Right ventricle myocardium inferior (tissue), 1 donor: ENCODE results near the gene YTHDC2. TPM values are rescaled to one million over a fixed set of nuclear protein-coding genes. Genes with fewer than 3 reads are reported as not detected.

Experiments used
- ATAC-seq: fragments of 200-7000 bp; cut with Tn5 transposase; one replicate; pipeline ENCODE4 v1.9.1; 2020; ENCODE audit warnings: mild to moderate bottlenecking, moderate library complexity
- DNase-seq: peaks from one replicate; pipeline ENCODE4 v3.0.0; 2021; ENCODE audit errors: missing footprints
- intact Hi-C: fragments of 100-400 bp; cut with DNase I; formaldehyde crosslinking; loops from one replicate; pipeline ENCODE4 v1.11.0; 2022
- long read RNA-seq: library from polyadenylated mRNA; unstranded; transcript quantifications from one replicate; pipeline ENCODE4 v2.0.0, GENCODE V29; 2021
- total RNA-seq: library from RNA; stranded (reverse); fragmentation: NEBNext Ultra II Directional; extraction: Animal tissue kit (Norgen Biotek cat#: 25700); gene quantifications from one replicate; pipeline ENCODE4 v1.2.1, GENCODE V29; 2021
- donor health status: DM: no; HTN: yes; CAD: no; lungs with severe emphysema.

YTHDC2 gene
- 12.6 TPM for total RNA-seq
- long read RNA-seq, full-length matches to known transcripts: 5 of 6 reads
- long read RNA-seq, partial matches to known transcripts: 1 of 6 reads
- long read RNA-seq, other reads (novel, unspliced or antisense): 0 of 6 reads

DNA sequence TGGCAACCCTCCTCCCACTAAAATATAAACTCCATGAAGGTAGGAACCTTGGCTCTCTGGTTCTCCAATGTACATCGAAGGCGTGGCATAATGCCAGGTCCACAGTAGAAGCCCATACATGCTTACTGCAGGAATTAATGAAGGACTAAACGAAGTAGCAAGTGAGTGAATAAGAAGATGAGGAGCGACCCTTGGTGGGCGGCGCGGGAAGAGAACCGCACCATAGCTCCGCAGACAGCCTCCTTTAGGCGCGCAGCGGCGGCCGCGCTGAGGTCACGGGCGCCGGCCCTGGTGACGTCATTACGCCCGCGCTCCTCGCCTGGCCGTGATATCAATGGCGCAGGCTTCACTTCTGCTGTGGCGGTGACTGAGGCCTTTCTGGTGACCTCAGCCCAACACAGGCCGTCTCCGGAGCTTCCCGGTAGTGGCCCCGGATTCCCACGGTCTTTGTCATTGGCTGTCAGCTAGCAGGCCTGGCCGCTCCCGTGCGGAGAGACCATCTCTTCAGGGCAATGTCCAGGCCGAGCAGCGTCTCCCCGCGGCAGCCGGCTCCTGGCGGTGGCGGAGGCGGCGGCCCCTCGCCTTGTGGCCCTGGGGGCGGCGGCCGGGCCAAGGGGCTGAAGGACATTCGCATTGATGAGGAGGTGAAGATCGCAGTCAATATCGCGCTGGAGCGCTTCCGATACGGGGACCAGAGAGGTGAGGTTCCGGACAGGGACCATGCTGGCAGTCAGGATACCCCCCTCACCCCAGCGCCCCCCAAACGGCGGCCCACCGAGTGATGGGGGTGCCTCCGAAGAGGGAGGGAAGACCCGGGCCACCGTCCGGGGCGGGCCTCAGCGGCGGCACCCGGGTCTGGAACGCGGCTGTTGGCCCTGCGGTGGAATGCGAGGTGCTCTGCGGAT, at the start of gene YTHDC2:
YTHDC2 (plus strand) TSS at position 311 of the 905 bp plus-strand sequence; CDS start at position 513, 202 bp downstream.
- intact Hi-C loops: loop anchor here (2.0 to 5.0 kb wide), 2 partner anchors 177 to 516 kb away; no protein-coding TSS in a partner anchor
- ATAC-seq: peak; percentile 98
- peak; percentile 94 for DNase-seq

DNA sequence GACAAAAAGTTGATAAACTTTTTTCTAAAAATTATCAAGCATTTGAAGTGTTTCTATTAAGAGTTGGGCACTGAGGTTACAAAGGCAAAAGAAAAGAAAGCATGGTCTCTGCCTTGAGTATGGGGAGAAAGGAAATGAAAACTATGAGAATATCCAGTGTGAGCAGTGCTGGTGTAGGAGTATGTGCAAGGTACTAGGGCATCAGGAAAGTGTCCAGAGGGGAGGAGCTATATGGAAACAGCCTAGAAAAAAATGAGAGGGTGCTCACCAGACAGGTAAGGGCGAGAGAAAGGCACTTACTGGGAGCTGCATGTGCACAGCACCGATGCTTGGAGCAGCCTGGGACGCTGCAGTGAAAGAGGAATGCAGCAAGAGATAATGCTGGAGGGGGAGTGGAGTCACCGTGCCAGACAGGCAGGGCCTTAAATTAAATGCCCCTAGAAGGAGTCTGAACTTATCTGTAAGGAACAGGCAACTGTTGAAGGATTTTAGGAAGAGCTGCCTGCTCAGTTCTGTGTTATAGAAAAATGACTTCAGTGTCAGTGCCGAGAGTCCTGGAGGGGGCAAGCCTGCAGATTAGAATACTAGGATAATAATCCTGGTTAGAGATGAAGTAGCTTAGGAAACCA, 39.3 kb upstream of the YTHDC2 start:
- intact Hi-C loops: no loop called here
- DNase-seq (no peak), ATAC-seq (peak; percentile 20)

DNA sequence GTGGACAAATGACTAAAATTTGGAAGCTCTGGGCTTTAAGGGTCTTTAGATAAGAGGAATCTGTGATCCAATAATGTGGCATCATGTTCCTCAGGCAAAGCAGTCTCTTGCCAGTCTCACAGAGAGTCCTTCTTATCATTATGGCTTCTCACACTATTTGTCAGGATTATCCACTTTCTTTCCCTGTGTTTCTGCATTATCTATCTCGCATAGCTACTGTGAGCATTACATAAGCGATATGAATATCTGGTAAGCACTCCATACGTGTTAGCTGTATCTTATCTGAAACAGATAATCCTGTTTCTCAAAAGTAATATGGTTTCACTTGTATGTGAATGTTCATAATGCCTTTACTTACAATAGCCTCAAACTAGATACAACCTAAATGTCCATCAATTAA, 34.8 kb upstream of the YTHDC2 start:
- ATAC-seq (no peak), DNase-seq (no peak)
- intact Hi-C loops: no loop called here

DNA sequence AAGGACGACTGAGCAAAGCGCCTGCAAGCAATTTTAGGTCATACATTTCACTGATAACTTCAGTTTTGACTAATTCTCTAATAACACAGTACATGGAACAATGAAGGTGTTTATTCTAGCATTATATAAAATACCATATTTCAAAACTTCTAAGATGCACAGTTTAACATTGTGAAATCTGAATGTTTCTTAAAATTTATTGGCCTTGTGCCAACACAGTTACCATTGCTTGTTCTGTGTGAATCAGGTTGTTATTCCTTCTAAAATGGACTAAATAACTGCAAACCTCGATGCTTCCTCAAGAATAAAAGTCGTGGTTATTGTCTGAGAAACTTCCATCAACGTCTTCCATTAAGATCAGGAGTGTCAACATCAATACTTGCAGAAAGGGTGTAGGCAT, 33.3 kb upstream of the YTHDC2 start:
- intact Hi-C loops: no loop called here
- DNase-seq: no peak
- ATAC-seq: no peak

DNA sequence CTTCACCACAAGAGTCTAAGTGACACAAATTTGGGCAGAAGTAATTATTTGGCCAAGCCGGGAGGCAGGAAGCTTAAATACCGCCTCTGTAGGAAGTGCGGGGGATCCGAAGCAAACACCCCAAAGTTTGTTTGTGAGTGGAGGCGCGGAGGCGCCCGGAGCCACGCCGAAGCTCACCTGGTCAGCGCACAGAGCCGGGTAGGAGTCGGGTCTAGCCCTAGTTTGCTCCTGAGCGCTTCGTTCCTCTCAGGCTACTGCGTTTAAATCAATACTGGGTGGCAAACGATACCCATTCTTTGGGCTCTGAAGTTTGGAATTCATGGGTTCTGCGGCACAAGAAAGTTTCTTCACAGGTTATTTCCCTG, 26.1 kb upstream of the YTHDC2 start:
- intact Hi-C loops: no loop called here
- DNase-seq (no peak), ATAC-seq (peak; percentile 17)

DNA sequence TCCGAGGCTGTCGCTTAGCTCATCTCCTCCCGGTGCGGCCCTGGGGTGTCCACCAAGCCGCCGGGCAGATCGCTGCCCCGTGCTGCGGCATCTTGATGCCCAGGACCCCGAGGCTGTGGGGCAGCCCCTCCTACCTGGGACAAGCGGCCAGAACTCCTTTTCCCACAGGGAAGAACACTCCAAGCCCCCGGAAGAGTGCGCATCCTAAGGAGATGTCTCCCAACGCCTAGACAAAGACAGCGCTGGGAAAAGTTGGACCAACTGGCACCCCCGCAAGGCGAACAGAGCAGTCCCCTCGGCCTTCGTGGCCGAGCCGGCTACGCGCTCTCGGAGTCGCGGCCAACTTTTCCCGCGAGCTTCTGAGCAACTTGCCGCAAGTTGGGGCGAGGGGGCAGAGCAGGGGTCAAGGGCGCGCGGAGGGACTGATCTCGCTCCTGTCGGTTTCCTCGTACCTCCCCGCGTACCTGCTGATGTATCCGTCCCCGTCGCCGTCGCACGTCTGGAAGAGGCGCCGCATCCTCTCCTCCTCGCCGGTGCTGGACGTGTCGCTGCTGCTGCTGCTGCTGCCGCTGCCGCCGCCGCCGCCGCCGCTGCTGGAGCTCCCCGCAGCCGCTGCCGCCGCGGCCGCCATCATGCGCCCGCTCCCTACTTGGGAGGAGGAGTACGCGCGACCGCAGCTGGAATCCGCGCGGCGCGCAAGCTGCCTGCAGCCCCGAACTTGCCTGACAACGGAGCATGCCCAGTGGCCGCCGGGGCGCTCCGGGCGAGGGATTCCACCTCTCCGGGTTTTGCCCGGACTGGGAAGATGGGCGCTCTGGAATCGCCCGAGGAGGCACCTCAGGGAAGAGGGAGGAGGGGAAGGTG, 25.5 kb upstream of the YTHDC2 start, which contains the start of gene MCC:
MCC (minus strand) TSS at position 673 of the 864 bp plus-strand sequence.
- ATAC-seq (peak; percentile 88), DNase-seq (peak; percentile 81)
- intact Hi-C loops: no loop called here

DNA sequence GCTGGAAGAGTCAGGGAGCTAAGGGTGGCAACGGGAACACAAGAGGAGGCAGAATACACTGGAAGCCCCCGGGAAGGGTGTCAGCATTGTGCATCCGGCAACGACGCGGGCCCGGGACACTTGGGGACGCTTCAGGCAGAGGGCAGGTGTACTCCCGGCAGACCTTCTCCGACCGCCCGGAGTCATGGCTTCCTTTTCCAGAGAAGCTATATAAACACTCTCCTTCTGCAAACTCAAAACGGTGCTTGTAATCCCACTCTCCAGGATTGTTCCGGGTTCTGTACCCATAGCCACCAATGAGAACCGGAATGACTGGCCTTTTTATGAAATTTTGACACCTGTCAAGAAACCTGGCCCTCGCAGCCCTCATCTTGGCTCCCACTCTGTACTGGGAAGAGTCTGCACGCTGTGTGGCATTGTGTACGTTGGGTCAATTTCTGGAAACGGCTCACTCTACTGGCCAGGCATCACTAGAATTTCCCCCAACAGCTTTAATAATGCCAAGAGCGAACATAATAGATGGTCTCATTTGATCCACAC, 24.8 kb upstream of the YTHDC2 start:
- intact Hi-C loops: no loop called here
- ATAC-seq (peak; percentile 23), DNase-seq (no peak)

DNA sequence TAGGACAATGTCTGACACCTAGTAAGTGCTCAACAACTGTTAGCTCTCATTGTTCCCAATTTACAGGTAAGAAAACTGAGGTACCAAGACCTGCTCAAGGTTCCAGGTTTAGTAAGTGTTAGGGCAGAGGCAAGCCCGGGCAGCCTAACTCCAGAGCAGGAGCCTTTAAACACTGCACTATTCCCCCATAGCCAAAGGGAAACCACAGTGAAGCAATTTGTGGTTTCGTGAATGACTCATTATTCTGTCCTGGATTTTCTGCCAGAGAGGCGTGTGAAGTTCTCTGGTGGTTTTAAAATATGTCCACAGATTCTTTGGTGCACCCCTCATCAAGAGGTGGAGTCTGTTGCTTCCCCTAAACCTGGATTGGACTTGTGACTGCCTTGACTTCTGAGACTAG, 24.2 kb upstream of the YTHDC2 start:
- intact Hi-C loops: no loop called here

DNA sequence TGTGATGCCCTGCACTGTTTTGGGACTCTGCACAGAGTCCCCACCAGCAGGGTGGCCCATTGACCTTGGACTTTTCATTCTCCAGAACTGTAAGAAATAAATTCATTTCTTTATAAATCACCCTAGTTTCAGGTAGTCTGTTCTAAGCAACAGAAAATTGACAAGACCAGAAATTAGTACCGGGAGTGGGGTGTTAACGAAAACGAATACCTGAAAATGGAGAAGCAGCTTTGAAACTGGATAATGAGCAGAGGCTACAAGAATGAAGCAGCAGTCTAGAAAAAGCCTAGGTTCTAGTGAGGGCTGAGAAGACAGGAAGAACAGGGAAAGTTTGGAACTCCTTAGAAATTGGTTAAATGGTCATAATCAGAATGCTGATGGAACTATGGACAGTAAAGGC, 23.2 kb upstream of the YTHDC2 start:
- intact Hi-C loops: no loop called here
- DNase-seq (no peak), ATAC-seq (no peak)

More for the DNA sequence above, 24.2 kb upstream of the YTHDC2 start:
- peak; percentile 54 for ATAC-seq
- DNase-seq: no peak

DNA sequence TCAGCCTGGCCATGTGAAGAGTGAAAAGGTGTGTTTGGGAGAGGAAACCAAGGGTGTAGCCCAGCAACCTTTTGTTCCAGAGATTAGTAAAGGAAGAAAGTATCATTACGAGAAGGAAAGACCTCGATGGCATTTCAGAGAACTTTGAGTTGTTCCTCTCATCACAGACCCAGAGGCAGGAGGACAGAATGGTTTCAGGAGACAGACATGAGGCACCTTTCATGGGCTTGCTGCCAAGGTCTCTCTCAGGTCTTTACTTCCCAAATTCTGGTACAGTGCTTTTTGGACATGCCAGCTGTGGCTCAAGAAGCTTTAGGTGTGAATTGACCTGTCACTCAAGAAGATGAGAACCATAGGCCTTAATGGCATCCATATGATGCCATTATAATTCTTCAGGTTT, 22.5 kb upstream of the YTHDC2 start:
- ATAC-seq (no peak), DNase-seq (no peak)
- intact Hi-C loops: no loop called here

DNA sequence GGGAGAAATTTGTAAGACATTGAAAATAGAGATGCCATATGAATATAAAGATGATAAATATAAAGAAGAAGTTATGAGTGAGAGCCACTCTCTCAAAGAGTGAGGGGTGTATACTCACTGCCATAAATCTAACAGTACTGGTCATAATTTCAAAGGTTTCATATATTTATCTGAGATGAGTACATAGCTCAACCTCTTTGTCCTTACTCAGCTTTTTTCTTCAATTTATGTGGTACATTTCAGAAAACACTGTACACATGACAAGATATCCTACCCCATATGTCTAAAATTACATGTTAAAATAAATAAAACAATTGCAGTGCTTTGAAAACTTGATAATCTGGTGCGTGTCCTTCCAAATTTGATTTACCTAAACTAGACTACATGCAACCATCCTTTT, 20.0 kb upstream of the YTHDC2 start:
- DNase-seq (no peak), ATAC-seq (no peak)
- intact Hi-C loops: no loop called here

DNA sequence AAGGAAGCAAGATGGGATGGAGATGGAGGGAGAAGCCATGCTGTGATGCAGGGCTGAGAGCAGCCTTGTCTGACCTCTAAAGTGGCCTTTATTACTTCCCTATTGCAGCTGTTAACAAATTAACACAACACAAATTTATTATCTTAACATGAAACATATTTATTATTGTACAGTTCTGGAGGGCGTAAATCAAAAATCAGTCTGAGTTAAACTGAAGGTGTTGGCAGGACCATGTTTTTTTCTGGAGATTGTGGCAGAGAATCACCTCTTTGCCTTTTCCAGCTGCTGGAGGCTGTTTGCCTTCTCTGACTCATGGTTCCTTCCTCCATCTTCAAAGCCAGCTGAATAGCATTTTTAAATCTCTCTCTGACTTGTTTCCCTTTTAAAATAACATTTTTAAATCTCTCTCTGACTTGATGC, 18.1 kb upstream of the YTHDC2 start:
- DNase-seq: no peak
- intact Hi-C loops: no loop called here
- no peak for ATAC-seq

DNA sequence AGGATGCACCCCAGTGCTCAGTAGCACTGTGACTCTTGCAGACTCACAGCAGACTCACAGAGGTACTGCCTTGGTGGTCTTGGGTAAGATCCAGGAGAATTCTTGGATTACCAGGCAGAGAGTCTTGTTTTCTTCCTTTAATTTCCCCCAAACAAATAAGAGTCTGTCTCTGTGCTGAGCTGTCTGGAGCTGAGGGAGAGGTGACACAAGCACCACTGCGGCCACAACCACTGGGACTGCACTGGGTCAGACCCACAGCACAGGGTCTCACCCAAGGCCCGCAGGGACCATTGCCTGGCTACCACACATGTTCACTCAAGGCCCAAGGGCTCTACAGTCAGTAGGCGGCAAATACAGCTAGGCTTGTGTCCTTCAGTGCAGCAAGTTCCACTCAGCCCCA, 11.4 kb upstream of the YTHDC2 start:
- intact Hi-C loops: no loop called here
- DNase-seq: no peak
- no peak for ATAC-seq

DNA sequence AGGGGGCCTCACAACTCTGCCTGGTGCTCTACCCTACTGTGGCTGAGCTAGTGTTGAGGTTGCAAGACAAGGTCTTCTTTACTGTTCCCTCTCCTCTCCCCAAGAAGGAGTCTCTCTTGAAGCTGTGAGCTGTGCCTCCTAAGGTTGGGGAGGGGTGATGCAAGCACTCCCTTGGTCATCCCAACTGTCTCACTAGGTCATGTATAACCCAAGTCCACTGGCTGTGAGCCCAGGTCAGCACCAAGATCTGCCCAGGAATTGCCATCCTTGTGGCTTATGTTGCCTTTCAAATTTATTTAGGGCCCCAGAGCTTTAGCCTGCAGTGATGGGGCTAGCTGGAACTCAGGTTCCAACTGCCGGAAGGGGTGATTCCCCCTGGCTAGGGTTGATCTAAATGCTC, 10.3 kb upstream of the YTHDC2 start:
- no peak for ATAC-seq
- intact Hi-C loops: no loop called here

DNA sequence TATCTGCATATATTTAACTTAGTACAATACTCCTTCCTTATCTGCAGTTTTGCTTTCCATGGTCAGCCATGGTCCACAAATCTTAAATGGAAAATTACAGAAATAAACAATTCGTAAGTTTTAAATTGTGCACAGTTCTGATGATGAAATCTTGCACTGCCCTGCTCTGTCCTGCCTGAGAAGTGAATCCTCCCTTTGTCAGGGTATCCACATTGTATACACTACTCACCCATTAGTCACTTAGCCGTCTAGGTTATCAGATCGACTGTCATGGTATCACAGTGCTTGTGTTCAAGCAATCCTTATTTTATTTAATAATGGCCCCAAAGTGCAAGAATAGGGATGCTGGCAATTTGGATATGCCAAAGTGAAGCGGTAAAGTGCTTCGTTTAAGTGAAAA, 8.3 kb upstream of the YTHDC2 start:
- no peak for DNase-seq
- intact Hi-C loops: no loop called here
- no peak for ATAC-seq

More for the DNA sequence above, 10.3 kb upstream of the YTHDC2 start:
- DNase-seq: no peak

DNA sequence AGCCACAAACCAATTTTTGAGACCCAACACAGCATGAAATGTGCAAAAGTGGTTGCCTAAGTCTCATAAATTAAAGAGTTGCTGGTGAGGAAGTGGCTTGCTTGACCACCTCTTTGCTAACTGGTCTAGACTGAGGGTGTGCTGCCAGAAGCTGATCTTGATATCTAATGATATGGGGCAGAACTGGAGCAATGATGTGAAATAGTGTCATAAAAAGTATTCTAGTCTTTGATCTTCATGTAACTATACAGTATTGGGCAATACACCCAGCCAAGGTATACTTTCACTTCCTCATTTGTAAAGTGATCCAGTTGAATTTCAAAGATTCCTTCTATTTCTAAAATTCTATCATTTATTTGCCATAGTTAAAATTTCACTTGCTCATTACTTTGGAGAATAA, 5.9 kb upstream of the YTHDC2 start:
- ATAC-seq: no peak
- intact Hi-C loops: no loop called here
- no peak for DNase-seq

DNA sequence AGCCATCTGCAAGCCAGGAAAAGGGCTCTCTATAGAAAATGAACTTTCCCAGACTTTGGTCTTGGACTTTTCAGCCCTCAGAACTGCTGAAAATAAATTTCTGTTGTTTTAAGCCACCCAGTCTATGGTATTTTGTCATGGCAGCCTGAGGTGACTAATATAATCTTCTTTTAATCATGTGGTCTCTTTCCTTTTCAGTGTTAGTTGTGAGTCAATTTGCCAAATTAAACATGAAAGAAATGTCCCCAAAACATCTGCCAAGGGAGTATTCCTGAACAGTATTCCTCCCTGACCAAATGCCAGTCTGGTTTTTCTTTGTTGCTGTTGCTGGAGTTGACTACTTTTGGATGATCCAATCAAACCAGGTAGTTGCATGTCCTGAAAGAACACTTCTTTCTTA, 4.7 kb upstream of the YTHDC2 start:
- DNase-seq: no peak
- intact Hi-C loops: no loop called here
- ATAC-seq: no peak

DNA sequence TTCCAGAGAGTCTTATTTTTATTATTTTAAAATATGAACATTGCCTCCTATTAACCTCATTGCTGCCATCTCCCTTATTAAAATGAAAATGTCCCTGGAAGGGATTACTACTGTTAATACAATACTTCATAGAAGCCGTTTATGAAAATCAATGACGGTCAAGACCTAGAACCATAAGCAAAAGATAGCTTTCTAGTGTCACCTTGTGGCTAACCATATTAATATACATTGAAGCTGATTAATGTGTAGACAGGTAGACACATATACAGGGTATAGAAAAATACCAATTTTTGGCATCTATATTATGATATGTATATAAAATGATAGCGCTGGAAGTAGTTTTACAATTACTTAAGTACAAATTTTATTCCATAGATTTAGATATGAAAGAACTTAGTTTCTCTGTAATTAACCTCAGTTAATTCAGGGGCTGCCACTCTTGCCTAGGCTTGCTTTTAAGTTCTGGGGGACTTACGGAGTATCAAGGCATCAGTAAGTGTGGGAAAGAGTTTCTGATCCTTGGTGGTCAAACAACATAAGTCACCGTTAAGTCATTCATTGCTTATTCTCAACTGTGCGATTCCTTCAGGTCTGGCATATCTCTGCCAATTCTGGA, 2.5 kb upstream of the YTHDC2 start:
- DNase-seq (no peak), ATAC-seq (no peak)
- intact Hi-C loops: loop anchor here (2.0 to 5.0 kb wide), 2 partner anchors 132 to 514 kb away; no protein-coding TSS in a partner anchor
